Bronchial epithelial cell (primary cell): Measurements from ENCODE around the gene BHMT2. TPM values are rescaled to one million over a fixed set of nuclear protein-coding genes. Genes with fewer than 3 reads are reported as not detected.

Source experiments
- DNase-seq: peaks from one replicate; pipeline ENCODE4 v3.0.0-alpha.2; 2010; ENCODE audit warnings: low read depth
- FAIRE-seq: peaks from 2 replicates; lab custom pipeline; 2011; peaks lifted over from hg19 to GRCh38; lab: Jason Lieb, UNC
- H3K27me3 ChIP-seq: 2 replicates; pipeline ENCODE4 v1.5.1; 2011; ENCODE audit warnings: low read length; ENCODE audit not compliant: control insufficient read depth, insufficient read depth
- H3K36me3 ChIP-seq: 2 replicates; pipeline ENCODE4 v1.5.1; 2011; ENCODE audit warnings: low read length; ENCODE audit not compliant: control insufficient read depth, insufficient read depth
- H3K4me3 ChIP-seq: 2 replicates; pipeline ENCODE4 v1.5.1; 2011; ENCODE audit warnings: mild to moderate bottlenecking, low read depth, low read length, control low read depth
- total RNA-seq: library from RNA; depleted of rRNA; stranded (reverse); fragments of >200 nt; gene quantifications from 2 replicates; pipeline ENCODE4 v1.2.1, GENCODE V29; 2014
- TF ChIP-seq, protein P1 (sequence below): IDR thresholded peaks from 2 replicates; pipeline ENCODE4 v1.5.1; 2011; ENCODE audit warnings: mild to moderate bottlenecking, moderate library complexity, low read length, control low read depth, inconsistent platforms; ENCODE audit not compliant: insufficient read depth, severe bottlenecking

BHMT2 gene
- total RNA-seq, 1 donor from 2014 or later: not detected

DNA sequence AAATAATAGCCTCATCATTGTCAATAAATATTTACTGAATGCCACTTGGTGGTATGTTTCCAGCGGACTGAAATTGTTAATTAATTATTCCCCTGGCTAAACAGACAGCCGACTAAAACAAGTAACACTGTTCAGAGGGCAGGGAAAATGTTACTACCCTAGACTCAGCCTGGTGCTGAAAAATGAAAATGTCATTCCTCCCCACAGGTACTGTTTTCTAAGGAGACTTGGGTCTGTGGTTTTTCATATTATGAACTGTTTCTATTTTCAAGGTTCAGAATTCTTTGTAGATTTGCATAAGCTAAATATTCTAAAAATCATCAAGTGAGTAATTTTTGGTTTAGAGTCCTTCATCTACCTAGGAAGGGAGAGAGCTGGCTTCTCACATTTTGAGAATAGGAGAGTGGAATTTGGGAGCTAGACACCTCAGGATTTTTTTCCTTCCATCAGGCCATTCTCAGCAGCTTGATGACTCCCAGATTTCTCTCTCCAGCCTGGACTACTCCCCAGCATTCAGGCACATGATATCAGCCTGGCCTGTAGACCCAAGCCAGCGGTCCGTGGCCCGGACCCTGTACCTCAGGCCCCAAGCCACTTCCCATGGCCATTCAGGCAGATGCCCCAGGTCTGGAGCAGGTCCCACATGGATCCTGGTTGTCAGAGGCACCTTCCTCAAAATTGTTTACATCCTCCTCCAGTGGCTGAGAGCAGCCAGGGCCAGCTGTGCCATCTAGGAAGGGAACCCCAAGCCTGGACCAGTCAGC is 66.4 kb downstream of the BHMT2 start:
- no peak for FAIRE-seq
- Histone ChIP-seq H3K27me3 (no peaks in the 10 kb centered on the region), H3K4me3 (no peak overlapping the region), H3K36me3 (no peaks in the 10 kb centered on the region)
- TF ChIP-seq, protein P1, sequence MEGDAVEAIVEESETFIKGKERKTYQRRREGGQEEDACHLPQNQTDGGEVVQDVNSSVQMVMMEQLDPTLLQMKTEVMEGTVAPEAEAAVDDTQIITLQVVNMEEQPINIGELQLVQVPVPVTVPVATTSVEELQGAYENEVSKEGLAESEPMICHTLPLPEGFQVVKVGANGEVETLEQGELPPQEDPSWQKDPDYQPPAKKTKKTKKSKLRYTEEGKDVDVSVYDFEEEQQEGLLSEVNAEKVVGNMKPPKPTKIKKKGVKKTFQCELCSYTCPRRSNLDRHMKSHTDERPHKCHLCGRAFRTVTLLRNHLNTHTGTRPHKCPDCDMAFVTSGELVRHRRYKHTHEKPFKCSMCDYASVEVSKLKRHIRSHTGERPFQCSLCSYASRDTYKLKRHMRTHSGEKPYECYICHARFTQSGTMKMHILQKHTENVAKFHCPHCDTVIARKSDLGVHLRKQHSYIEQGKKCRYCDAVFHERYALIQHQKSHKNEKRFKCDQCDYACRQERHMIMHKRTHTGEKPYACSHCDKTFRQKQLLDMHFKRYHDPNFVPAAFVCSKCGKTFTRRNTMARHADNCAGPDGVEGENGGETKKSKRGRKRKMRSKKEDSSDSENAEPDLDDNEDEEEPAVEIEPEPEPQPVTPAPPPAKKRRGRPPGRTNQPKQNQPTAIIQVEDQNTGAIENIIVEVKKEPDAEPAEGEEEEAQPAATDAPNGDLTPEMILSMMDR: no peak
- DNase-seq: no peak

DNA sequence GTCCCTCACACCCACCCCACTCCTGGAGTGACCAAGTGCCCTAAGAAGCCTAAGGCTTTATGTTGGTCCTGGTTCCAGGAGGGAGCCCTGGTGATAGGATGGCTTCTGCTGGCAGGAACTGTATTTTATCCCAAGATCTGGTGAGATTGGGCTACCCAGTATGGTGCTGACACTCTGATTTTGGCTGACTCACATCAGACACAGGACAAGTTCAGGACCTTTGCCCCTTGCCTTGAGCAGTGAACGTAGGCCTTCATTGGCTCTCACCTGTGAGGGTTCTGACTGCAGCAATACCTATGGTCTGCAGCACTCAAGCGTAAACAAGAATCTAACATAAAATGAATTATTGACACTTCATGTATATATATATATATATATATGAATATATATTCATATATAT is 67.1 kb downstream of the BHMT2 start:
- FAIRE-seq (no peak), DNase-seq (no peak)
- H3K36me3 ChIP-seq: no peaks in the 10 kb centered on the region
- TF ChIP-seq, protein P1: no peak
- no peaks in the 10 kb centered on the region for H3K27me3 ChIP-seq
- H3K4me3 ChIP-seq: no peak overlapping the region

Other genes starting within 250 kb of the BHMT2 start
- 1.4 and 1.8 TPM in 2 replicates for gene ARSB, start 84.5 kb upstream of the BHMT2 start, total RNA-seq
- gene DMGDH, start 93 bp upstream of the BHMT2 start, total RNA-seq: 11.6 and 15.1 TPM in 2 replicates
- not detected in 2 replicates for gene BHMT, start 42.0 kb downstream of the BHMT2 start, total RNA-seq
- gene JMY, start 166.4 kb downstream of the BHMT2 start, total RNA-seq: 14.5 and 16.9 TPM in 2 replicates